H54 (cell line): Measurements from ENCODE around the gene OR52M1.

ENCODE experiments used
- DNase-seq: peaks from one replicate; pipeline ENCODE4 v3.0.0; 2011; ENCODE audit warnings: low spot score, mixed read lengths; ENCODE audit not compliant: insufficient read length
- FAIRE-seq: peaks from 3 replicates; lab custom pipeline; 2011; peaks lifted over from hg19 to GRCh38; lab: Jason Lieb, UNC
- POLR2A ChIP-seq: IDR thresholded peaks from 2 replicates; pipeline ENCODE4 v1.6.1; 2011; ENCODE audit warnings: low read depth, mild to moderate bottlenecking, low read length

OR52M1 gene

GRCh38 chr11:4541071-4541470 lies 3.9 kb upstream of the OR52M1 start:
- DNase-seq, result no peak
- no peak for TF ChIP-seq POLR2A
- FAIRE-seq, result no peak

GRCh38 chr11:4543561-4543960 lies 1.4 kb upstream of the OR52M1 start:
- FAIRE-seq (no peak), DNase-seq (no peak)
- no peak for TF ChIP-seq POLR2A

- TF ChIP-seq POLR2A, result no peak
- DNase-seq (no peak), FAIRE-seq (no peak)
Observed at GRCh38 chr11:4546878-4547277, 1.9 kb downstream of the OR52M1 start.

- DNase-seq, result no peak
- FAIRE-seq, result no peak
- no peak for TF ChIP-seq POLR2A
Observed at GRCh38 chr11:4547416-4547815, 2.4 kb downstream of the OR52M1 start.

- DNase-seq, result no peak
- no peak for FAIRE-seq
- TF ChIP-seq POLR2A, result no peak
Observed at GRCh38 chr11:4551346-4551979, 6.5 kb downstream of the OR52M1 start.

- TF ChIP-seq POLR2A, result no peak
- DNase-seq (no peak), FAIRE-seq (no peak)
Observed at GRCh38 chr11:4559527-4560440, 14.8 kb downstream of the OR52M1 start.

GRCh38 chr11:4560467-4560866 lies 15.5 kb downstream of the OR52M1 start:
- DNase-seq (no peak), FAIRE-seq (no peak)
- TF ChIP-seq POLR2A, result no peak

GRCh38 chr11:4565371-4565770 lies 20.4 kb downstream of the OR52M1 start:
- DNase-seq (no peak), FAIRE-seq (no peak)
- no peak for TF ChIP-seq POLR2A

GRCh38 chr11:4569075-4569474 lies 24.1 kb downstream of the OR52M1 start:
- TF ChIP-seq POLR2A, result no peak
- no peak for DNase-seq
- FAIRE-seq, result no peak

GRCh38 chr11:4576880-4577279 lies 31.9 kb downstream of the OR52M1 start:
- FAIRE-seq (no peak), DNase-seq (no peak)
- no peak for TF ChIP-seq POLR2A

- no peak for TF ChIP-seq POLR2A
- no peak for DNase-seq
- no peak for FAIRE-seq
Observed at GRCh38 chr11:4577761-4578160, 32.8 kb downstream of the OR52M1 start.

- no peak for TF ChIP-seq POLR2A
- FAIRE-seq, result no peak
Observed at GRCh38 chr11:4578624-4579023, 33.6 kb downstream of the OR52M1 start.

GRCh38 chr11:4580124-4580523 lies 35.1 kb downstream of the OR52M1 start:
- TF ChIP-seq POLR2A, result no peak
- no peak for FAIRE-seq
- DNase-seq, result no peak

More at GRCh38 chr11:4578624-4579023, 33.6 kb downstream of the OR52M1 start:
- no peak for DNase-seq

GRCh38 chr11:4581443-4581842 lies 36.5 kb downstream of the OR52M1 start, which contains the start of gene OR52I2:
Gene OR52I2 (plus strand): TSS chr11:4581743.
- FAIRE-seq, result no peak
- DNase-seq, result no peak
- TF ChIP-seq POLR2A, result no peak
